ENCODE measurements around the gene A3GALT2.
A peak's percentile ranks its signal among the peaks of the same experiment; 100 is the strongest.
"Not testable (repeated sequence)": the region's sequence is repeated elsewhere in the genome, so short reads cannot be mapped to it uniquely, and the experiment has no call there.

A3GALT2 gene

DNA sequence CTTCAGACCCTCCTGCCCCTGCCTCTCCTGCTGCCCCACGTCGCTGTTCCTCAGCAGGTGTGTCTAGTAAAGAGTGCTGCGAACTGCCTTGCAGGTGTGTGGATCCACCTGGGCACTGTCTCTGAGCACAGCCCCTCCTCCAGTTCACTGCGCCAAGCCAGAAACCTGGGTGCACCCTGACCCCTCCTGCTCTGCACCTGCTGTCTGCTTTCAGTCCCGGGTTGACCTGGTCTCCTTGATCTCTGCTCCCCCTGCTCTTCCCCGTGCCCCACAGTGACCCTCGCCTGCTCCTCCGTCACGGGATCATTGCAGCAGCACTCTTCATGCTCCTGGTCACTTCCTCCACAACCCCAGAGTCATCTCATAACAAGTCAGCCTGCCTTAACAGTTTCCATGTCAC lies 6.5 kb downstream of the A3GALT2 start:
- no peak for DNase-seq (ENCODE audit: low read depth, low spot score)

DNA sequence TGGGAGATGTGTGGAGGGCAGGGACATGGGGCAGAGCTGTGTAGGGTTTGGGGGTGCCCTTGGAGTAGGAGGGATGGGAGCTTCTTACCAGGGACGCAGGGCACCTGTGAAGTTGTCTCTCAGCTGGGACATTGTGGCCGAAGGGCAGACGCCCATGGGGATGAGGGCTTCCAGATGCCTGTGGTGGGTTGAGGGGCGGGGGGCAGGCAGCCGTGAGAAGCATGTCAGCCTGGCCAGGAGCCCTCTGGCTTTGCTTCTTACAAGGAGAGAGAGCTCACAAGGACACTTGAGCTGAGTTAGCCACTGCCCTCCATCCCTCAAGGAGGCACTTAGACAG lies 8.5 kb downstream of the A3GALT2 start:
- no peak for DNase-seq (ENCODE audit: low read depth, low spot score)

DNA sequence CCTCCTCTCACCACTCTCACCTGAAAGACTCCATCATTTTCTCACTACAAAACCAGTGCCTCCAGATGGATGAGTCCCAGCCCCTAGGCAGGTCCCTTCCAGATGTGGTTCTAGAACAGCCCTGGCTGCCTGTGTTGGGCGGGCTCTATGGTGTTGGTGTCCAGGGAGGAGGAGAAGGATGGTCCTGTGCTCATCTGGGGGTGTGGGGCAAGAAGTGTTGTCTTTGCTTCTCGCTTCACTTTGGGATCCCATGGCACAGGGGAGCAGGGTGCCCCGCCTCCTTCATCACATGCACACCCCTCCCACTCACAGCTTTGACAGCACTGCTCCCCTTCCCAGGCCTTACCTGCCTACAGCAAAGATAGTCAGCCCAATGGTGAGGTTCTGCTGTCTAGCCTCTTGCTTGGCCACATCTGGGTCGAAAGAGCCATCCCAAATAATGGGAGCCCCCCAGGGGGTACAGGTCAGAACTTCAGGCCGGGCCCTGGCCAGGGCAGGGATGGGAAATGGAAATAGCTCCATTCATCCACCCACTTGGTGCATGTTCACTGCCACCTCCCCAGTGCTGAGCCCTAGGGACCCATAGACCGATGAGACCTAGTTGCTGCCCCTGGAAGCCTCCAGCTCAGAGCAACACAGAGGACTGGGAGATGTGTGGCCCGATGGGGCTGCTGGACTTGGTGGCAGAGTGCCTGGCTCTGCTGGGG lies 9.0 kb downstream of the A3GALT2 start:
- no peak for DNase-seq (ENCODE audit: low read depth, low spot score)

DNA sequence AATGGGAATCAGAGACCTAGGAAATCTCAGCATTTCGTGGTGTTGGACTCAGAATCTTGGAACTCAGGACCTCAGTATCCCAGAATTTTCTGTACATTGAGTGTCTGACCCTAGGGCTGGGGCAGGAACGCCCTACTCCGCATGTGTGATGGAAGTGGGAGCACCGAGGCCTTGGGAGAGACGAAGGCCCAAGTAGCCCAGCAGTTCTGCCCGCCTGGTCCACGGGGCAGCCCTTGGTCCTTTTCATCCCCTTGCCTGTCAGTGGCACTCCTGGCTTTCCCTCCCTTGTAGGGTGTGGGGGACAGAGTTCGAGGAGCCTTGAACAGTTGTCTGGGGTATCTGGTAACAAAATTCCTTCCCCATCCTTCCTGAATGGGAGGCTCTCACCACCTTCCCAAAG lies 10.2 kb downstream of the A3GALT2 start:
- DNase-seq (ENCODE audit: low read depth, low spot score), result no peak

DNA sequence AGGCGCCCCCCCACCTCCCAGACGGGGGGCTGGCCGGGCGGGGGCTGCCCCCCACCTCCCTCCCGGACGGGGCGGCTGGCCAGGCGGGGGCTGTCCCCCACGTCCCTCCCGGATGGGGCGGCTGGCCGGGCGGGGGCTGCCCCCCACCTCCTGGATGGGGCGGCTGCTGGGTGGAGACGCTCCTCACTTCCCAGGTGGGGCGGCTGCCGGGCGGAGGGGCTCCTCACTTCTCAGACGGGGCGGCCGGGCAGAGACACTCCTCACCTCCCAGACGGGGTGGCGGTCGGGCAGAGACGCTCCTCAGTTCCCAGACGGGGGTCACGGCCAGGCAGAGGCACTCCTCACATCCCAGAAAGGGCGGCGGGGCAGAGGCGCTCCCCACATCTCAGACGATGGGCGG lies 11.5 kb downstream of the A3GALT2 start:
- DNase-seq (ENCODE audit: low read depth, low spot score), result not testable (repeated sequence)

DNA sequence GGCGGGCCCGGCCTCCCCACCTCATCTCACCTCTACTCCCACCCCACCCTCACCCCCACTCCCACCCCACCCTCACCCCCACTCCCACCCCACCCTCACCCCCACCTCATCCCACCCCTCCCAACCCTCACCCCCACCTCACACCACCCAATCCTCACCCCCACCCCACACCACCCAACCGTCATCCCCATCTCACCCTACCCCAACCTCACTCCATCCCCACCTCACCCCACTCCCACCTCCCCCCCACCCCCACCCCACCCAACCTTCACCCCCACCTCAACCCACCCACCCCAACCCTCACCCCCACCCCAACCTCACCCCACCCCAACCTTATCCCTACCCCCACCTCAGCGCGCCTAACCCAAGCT lies 13.4 kb downstream of the A3GALT2 start:
- no peak for DNase-seq (ENCODE audit: low read depth, low spot score)

DNA sequence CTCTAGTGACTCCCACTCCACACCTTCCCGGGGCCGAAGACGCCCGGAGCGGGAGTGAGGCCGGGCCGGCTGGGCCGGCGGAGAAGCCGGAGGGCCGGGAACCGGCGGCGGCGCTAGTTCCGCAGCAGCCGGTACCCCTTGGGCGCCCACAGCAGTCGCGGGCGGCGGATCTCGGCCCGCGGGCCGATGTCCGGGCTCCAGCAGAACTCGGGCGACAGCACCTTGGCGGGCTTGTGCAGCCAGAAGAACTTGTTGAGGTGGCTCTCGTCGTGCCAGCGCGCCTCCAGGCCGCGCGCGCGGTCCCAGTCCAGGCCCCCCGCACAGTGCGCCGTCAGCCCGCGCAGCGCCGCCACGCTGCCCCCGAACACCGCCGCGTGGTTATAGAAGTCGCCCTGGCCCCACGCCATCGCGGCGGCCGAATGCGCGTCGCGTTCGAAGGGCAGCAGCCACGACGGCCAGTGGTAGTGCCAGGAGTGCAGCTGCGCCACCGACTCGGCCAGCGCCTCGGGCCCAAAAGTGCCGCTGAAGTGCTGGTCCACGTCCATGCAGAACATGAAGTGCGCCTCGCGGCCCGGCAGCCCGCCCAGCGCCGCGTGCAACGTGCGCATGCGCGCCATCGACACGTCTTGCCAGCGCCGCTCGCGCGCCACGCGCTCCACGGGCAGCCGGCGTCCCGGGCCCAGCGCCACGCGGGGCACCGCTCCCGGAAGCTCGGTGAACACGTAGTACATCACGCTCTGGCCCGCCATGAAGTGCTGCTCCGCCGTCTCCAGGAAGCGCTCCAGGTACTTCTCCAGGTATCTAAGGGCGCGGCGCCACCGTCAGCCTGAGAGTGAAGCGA lies 14.0 kb downstream of the A3GALT2 start:
- DNase-seq (ENCODE audit: low read depth, low spot score), result no peak

DNA sequence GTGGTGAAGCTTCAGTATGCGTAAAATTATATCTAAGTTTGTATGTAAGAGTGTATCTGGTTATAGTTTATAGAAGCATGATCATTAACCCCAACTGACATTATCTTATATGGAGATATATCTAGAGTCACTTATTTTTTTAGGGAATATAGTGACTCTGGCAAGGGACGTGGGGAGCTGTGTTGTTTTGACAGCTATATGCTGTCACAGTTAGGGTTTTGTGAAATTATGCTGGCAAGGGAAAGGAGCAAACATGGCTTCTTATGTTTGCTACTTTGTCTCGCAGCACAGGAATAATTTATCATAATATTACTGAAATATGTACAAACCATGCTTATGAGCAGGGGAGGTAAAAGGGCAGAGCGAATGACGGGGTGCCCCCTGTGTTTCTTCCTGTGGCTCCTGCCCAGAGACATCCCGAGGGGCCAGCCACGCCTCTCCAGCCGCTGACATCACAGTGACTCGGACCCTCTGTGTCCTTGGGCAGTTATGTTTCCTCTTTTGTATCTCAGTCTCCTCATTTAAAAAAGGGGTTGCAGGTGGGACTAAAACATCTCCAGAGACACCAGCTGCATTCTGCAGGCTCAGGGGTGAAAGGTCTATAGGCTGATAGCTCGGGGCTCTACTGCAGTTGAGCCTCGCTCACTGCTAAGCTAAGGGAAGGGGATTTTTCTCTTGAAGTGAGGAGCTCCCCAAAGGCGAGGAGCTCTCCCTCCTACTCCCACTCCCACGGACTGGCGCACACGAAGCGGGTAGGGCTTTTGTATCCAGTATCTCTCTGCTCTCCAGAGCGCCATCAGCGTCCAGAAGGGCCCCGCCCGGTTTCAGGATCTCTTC lies 14.9 kb downstream of the A3GALT2 start:
- no peak for DNase-seq (ENCODE audit: low read depth, low spot score)

DNA sequence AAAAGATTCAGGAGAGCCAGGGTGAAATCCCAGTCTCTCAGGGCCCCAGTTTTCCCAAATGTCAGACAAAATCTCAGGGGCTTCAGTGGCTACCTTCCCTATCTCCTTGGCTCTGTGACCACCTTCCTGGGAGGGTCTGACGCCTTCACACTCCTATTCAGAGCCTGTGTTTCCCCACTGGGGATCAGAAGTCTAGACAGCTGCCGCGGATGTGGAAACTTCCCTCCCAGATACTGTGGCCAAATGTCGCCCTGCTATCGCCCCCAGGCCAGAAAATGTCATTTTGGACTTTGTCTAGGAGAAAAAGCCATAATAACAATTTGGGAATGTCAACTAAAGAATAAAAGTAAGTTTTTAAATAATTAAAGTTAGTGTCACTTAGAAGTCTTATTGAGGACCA lies 15.9 kb downstream of the A3GALT2 start:
- no peak for DNase-seq (ENCODE audit: low read depth, low spot score)

DNA sequence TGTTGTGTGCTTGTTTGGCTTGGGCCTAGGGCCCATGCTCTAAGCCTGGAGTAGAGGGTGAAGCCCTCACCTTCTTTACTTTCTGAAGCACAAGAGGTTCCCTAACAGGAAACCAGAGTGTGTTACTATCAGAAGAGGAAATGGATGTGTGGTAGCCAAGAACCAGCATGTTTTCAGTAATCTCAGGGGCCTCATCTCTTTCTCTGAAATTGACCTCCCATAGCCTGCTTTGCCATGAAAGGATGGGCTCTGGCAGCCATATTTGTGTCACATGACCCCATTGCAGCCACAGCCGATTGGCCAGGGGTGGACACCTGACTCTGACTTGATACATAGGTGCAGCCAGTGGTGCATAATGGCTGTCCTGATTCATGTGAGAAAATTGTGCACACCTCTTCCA lies 18.6 kb downstream of the A3GALT2 start:
- no peak for DNase-seq (ENCODE audit: low read depth, low spot score)

DNA sequence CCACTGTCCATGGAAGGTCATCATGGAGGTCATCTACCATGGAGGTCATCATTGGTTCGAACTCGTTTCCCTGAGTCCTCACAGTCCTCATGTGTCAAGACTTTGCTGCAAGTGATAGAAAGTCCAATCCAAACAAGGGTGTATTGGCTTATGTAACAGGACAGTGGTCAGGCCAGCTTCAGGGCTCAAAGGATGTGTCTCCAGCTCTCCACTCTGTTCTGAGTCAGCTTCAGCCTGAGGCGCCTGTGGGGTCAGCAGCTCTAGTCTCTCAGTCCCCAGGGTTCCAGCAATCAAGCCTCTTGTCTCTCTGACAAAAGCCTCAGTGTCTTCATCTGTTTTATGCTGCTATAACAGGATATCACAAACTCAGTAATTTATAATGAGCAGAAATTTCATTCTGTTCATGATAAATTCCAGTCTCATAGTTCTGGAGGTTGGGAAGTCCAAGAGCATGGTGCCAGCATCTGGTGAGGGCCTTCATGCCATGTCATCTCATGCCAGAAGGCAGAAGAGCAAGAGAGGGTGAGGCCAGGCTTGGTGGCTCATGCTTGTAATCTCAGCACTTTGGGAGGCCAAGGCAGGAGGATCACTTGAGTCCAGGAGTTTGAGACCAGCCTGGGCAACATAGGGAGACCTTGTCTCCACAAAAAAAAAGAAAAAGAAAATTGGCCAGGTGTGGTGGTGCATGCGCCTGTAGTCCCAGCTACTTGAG lies 19.5 kb downstream of the A3GALT2 start:
- DNase-seq (ENCODE audit: low read depth, low spot score), result no peak

DNA sequence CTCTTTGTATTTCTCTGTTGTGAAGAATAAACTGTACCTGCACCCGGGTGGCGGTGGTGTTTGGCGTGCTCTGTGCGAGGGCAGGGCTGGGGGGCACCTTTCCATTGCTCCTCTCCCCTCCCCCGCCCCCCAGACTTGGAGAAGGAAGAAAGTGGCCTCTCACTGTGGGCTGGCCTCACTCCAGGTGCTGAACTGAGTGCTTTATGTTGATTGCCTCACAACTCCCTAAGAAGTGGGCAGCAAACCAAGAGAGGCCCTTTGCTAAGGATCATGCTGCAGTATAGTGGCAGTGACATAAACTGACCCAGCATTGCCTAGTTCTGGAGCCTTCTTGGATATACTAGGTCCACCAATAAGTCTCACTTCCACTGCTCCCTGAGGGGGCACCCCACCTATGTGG lies 20.2 kb downstream of the A3GALT2 start:
- no peak for DNase-seq (ENCODE audit: low read depth, low spot score)

DNA sequence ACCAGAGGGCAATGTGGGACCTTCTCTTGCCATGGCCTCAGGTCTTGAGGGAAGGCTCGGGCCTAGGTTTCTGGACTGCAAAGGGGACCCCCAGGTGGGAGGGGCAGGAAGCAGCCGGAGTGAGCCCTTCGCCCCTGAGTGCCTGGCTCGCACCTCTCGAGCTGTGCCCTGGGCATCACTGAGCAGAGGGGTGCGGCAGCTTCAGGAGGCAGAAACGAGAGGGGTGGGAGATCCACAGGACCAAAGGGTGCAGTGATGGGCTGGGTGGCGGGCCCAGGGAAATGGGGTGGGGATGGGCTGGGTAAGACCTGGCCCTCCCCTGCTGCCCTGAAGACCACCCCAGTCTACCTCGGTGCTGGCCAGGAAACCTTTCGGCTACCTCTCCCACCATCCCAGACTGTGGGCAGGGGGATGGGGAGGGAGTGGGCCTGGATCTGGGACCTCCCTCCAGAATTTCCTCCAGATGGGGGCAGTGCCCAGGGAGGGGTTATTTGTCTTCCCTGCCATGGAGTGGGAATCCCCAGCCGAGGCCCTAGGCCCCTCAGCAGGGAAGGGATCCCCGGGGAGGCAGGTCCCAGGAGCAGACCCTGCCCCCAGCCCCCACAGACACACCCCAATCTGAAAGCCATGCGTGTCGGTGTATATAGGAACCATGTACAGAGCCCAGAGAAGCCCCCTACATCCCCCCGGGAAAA lies 21.3 kb downstream of the A3GALT2 start:
- no peak for DNase-seq (ENCODE audit: low read depth, low spot score)

DNA sequence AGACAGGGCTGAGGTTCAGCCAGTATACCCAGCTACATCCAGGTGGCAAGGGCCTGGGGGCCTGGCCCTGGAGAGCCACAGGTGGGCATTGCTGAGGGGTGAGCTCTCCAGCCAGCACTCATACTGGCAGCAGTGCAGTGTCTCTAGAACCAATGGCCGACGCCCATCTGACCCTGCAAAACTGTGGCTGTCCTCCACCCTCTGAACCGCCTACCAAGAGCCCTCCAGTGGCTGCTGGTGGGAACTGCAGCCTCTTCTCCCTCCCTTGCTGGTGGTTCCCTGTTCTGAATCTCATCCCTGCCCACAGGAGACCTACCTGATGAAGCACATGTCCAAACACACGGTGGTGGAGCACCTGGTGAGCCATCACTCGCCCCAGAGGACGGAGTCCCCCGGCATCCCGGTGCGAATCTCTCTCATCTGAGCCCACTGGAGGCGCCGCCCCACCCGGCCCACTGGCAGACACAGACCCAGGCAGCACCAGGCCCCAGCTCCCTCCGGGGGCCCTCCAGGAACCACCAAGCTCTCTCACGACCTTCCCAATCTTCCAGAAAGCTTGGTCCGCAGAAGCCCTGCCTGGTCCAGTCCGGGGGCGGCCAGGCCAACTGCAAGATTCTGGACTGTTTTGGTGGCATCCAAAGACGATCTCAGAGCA lies 22.1 kb downstream of the A3GALT2 start:
- DNase-seq (ENCODE audit: low read depth, low spot score), result no peak

DNA sequence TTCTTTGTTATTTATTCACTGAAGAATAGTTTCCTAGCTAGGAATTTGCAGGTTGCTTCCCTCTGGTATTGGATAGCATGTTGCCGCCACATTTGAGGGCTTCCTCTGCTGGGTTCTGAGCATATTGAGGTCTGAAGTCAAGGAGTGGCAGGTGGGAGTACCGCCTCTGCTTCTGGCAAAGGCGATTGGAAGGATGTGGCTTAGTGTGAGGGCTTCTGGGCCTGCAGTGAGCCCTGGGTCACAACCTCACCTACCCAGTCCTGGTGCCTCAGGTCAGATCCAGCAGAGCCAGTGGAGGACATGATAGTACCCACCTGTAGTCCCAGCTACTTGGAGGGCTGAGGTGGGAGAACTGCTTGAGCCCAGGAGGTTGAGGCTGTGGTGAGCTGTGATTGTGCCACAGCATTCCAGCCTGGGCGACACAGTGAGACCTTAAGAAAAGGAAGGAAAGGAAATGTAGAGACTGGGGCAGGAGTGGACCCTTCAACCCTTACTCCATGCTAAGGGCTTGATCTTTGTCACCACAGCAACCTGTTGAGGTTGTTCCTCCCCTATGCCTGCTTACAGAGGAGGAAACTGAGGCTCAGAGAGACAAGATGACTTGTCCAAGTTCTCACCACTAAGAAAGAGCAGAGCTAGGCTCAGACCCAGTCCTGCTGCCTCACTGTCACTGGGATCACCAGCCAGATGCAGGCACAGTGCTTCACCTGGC lies 22.8 kb downstream of the A3GALT2 start:
- no peak for DNase-seq (ENCODE audit: low read depth, low spot score)

DNA sequence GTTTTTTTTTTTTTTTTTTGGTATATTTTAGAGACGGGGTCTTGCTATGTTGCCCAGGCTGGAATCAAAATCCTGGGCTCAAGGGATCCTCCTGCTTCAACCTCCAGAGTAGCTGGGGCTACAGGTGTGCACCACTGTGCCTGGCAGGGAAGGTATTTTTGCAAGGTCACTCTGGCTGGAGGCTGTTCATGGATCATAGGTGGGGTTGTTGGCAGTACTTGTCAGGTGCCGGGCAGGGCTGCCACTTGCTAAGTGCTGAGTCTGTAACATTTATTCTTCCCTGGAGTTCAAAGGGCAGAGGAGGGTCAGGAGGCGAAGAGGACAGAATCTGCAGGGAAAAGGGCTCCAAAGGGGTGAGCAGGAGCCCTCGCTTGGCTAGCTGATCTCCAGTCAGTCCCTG lies 24.1 kb downstream of the A3GALT2 start:
- no peak for DNase-seq (ENCODE audit: low read depth, low spot score)

DNA sequence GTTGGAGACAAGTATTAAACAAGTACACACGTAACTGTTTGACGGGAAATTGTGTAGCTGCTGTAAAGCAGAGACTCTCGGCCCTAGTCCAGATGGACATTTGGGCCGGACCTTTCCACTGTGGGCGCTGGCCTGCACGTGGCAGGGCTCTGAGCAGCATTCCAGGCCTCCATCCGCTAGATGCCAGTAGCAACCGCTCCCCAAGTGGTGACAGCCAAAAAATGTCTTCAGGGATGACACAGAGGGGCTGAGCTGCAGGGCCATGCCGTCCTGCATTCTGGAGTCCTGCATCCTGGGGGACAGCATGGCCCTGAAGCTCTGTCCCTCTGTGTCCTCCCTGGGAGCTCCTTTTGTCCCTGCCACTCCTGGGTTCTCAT lies 24.8 kb downstream of the A3GALT2 start:
- DNase-seq (ENCODE audit: low read depth, low spot score), result no peak

DNA sequence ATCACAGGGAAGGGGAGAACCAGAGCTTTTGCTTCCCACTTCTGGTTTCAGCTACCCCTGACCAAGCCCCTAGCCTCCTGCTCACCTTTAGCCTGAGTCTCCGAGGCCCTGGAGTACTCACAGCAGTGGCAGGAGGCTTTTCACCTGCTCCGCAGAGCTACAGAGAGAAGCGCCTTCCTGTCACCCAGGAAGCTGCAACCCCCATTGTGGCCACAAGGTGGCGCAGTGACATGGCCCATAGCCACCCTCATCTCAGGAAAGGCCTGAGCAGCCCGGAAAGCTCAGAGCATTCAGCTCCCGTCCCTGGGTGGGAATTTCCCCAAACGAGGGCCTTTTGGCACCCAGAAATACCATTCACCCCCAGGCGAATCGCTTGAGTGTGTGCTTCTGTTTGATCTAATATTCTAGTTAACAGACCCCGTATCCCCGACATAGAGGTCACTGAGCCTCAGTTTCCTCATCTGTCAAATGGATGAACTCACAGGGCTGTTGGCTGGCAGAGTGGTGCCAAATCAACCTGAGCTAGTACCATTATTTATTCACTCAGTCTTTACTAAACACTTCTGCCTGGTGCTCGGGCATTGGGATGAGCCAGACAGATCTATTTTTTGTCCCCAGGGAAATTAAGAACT lies 25.3 kb downstream of the A3GALT2 start:
- peak; percentile 41 for DNase-seq (ENCODE audit: low read depth, low spot score)

DNA sequence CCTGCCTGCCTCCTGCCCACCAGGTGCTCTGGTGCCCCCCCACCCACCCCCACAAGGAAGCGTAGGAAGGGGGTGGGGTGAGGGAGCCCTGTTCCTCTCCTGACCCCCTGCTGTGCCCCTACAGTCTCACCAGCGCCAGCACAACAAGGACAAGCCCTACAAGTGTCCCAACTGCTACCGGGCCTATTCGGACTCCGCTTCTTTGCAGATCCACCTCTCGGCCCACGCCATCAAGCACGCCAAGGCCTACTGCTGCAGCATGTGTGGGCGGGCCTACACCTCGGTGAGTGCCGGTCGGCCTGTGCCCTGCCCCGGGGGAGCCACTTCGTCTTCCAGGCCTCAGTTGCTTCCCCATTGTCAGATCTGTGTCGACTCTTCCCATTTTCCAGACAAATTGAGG lies 25.9 kb downstream of the A3GALT2 start:
- no peak for DNase-seq (ENCODE audit: low read depth, low spot score)
